ENCODE results near the gene SUV39H1.

The SUV39H1 gene

DNA sequence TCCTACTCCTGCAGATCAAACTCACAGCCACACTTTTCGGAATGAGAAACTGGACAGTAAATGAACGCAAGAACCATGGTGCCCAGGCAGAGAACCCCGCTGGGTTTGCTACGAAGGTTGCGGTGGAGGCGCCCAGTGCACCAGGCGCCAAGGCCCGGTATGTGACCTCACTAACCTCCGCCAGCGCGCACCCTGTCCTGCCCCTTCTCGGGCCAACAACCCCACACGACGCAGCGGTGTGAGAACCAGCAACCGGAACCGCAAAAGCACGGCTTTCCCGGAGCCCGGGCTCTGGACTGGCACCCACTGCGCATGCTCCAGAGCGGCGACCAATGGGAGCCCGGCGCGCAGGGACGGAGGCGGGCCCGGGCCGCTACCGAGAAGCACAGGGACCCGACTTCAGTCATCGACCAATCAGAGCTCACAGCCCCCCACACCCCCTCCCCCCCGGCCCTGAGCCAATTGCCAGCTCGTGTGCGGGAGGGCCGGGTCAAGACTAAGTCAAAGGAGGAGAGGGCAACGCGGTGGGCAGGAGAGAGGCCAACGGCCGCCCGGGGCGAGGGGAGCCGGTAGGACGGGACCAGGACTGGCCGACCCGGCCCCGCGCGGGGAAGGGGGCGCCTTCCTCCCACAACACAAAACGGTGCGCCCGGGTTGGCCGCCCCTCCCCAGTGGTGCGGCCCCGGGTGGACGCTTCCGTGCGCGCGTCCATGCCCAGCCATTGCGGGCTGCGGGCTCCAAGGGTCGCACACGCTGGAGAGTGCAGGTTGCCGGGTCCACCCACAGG, 20.2 kb upstream of the SUV39H1 start (continued):
- TF ChIP-seq MZF1 (tag by site-specific recombination; IDR thresholded peaks at IDR 0.05; ENCODE audit: borderline replicate concordance) (no peak), ZNF501 (tag by site-specific recombination; IDR thresholded peaks at IDR 0.05) (0 out of 2 replicates have a peak, but pooled peaks have one; percentile 38), ZSCAN23 (tag by site-specific recombination; IDR thresholded peaks at IDR 0.05) (no peak), YY2 (tag by site-specific recombination; IDR thresholded peaks at IDR 0.05) (peak; percentile 36; the same call in 1 of the 2 replicates), ZNF202 (tag by site-specific recombination; IDR thresholded peaks at IDR 0.05; ENCODE audit: borderline replicate concordance) (no peak), ZNF747 (tag by site-specific recombination; IDR thresholded peaks at IDR 0.05) (no peak), ZNF837 (tag by site-specific recombination; IDR thresholded peaks at IDR 0.05) (no peak), ZNF558 (tag by site-specific recombination; IDR thresholded peaks at IDR 0.05) (no peak), ZNF776 (tag by site-specific recombination; IDR thresholded peaks at IDR 0.05; ENCODE audit: borderline replicate concordance) (no peak), ZNF792 (tag by site-specific recombination; IDR thresholded peaks at IDR 0.05) (no peak), ZBTB7A (tag by site-specific recombination; IDR thresholded peaks at IDR 0.05; ENCODE audit: low read depth) (no peak), KLF1 (tag by site-specific recombination; IDR thresholded peaks at IDR 0.05) (no peak; the same call in 1 of the 2 replicates)
- TF ChIP-seq, protein P1, sequence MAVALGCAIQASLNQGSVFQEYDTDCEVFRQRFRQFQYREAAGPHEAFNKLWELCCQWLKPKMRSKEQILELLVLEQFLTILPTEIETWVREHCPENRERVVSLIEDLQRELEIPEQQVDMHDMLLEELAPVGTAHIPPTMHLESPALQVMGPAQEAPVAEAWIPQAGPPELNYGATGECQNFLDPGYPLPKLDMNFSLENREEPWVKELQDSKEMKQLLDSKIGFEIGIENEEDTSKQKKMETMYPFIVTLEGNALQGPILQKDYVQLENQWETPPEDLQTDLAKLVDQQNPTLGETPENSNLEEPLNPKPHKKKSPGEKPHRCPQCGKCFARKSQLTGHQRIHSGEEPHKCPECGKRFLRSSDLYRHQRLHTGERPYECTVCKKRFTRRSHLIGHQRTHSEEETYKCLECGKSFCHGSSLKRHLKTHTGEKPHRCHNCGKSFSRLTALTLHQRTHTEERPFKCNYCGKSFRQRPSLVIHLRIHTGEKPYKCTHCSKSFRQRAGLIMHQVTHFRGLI (tag by site-specific recombination; IDR thresholded peaks at IDR 0.05) = peak; percentile 50; the same call in 1 of the 2 replicates
- TF ChIP-seq, protein P2, sequence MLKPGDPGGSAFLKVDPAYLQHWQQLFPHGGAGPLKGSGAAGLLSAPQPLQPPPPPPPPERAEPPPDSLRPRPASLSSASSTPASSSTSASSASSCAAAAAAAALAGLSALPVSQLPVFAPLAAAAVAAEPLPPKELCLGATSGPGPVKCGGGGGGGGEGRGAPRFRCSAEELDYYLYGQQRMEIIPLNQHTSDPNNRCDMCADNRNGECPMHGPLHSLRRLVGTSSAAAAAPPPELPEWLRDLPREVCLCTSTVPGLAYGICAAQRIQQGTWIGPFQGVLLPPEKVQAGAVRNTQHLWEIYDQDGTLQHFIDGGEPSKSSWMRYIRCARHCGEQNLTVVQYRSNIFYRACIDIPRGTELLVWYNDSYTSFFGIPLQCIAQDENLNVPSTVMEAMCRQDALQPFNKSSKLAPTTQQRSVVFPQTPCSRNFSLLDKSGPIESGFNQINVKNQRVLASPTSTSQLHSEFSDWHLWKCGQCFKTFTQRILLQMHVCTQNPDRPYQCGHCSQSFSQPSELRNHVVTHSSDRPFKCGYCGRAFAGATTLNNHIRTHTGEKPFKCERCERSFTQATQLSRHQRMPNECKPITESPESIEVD (tag by site-specific recombination; IDR thresholded peaks at IDR 0.05) = no peak
- TF ChIP-seq, protein P3, sequence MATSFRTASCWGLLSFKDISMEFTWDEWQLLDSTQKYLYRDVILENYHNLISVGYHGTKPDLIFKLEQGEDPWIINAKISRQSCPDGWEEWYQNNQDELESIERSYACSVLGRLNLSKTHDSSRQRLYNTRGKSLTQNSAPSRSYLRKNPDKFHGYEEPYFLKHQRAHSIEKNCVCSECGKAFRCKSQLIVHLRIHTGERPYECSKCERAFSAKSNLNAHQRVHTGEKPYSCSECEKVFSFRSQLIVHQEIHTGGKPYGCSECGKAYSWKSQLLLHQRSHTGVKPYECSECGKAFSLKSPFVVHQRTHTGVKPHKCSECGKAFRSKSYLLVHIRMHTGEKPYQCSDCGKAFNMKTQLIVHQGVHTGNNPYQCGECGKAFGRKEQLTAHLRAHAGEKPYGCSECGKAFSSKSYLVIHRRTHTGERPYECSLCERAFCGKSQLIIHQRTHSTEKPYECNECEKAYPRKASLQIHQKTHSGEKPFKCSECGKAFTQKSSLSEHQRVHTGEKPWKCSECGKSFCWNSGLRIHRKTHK (tag by site-specific recombination; IDR thresholded peaks at IDR 0.05) = no peak
- TF ChIP-seq, protein P4, sequence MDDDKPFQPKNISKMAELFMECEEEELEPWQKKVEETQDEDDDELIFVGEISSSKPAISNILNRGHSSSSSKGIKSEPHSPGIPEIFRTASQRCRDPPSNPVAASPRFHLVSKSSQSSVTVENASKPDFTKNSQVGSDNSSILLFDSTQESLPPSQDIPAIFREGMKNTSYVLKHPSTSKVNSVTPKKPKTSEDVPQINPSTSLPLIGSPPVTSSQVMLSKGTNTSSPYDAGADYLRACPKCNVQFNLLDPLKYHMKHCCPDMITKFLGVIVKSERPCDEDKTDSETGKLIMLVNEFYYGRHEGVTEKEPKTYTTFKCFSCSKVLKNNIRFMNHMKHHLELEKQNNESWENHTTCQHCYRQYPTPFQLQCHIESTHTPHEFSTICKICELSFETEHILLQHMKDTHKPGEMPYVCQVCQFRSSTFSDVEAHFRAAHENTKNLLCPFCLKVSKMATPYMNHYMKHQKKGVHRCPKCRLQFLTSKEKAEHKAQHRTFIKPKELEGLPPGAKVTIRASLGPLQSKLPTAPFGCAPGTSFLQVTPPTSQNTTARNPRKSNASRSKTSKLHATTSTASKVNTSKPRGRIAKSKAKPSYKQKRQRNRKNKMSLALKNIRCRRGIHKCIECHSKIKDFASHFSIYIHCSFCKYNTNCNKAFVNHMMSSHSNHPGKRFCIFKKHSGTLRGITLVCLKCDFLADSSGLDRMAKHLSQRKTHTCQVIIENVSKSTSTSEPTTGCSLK (tag by site-specific recombination; IDR thresholded peaks at IDR 0.05) = no peak
- TF ChIP-seq, protein P5, sequence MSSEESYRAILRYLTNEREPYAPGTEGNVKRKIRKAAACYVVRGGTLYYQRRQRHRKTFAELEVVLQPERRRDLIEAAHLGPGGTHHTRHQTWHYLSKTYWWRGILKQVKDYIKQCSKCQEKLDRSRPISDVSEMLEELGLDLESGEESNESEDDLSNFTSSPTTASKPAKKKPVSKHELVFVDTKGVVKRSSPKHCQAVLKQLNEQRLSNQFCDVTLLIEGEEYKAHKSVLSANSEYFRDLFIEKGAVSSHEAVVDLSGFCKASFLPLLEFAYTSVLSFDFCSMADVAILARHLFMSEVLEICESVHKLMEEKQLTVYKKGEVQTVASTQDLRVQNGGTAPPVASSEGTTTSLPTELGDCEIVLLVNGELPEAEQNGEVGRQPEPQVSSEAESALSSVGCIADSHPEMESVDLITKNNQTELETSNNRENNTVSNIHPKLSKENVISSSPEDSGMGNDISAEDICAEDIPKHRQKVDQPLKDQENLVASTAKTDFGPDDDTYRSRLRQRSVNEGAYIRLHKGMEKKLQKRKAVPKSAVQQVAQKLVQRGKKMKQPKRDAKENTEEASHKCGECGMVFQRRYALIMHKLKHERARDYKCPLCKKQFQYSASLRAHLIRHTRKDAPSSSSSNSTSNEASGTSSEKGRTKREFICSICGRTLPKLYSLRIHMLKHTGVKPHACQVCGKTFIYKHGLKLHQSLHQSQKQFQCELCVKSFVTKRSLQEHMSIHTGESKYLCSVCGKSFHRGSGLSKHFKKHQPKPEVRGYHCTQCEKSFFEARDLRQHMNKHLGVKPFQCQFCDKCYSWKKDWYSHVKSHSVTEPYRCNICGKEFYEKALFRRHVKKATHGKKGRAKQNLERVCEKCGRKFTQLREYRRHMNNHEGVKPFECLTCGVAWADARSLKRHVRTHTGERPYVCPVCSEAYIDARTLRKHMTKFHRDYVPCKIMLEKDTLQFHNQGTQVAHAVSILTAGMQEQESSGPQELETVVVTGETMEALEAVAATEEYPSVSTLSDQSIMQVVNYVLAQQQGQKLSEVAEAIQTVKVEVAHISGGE (tag by site-specific recombination; conservative IDR thresholded peaks at IDR 0.05; ENCODE audit: low read depth) = peak; percentile 83
- TF ChIP-seq, protein P6, sequence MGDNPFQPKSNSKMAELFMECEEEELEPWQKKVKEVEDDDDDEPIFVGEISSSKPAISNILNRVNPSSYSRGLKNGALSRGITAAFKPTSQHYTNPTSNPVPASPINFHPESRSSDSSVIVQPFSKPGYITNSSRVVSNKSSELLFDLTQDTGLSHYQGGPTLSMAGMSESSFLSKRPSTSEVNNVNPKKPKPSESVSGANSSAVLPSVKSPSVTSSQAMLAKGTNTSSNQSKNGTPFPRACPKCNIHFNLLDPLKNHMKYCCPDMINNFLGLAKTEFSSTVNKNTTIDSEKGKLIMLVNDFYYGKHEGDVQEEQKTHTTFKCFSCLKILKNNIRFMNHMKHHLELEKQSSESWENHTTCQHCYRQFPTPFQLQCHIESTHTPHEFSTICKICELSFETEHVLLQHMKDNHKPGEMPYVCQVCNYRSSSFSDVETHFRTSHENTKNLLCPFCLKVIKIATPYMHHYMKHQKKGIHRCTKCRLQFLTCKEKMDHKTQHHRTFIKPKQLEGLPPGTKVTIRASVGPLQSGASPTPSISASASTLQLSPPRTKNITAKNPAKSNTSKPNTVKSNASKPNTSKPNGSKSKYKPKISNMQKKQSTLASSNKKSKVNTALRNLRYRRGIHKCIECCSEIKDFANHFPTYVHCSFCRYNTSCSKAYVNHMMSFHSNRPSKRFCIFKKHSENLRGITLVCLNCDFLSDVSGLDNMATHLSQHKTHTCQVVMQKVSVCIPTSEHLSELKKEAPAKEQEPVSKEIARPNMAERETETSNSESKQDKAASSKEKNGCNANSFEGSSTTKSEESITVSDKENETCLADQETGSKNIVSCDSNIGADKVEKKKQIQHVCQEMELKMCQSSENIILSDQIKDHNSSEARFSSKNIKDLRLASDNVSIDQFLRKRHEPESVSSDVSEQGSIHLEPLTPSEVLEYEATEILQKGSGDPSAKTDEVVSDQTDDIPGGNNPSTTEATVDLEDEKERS (tag by site-specific recombination; IDR thresholded peaks at IDR 0.05) = no peak
- TF ChIP-seq, protein P7, sequence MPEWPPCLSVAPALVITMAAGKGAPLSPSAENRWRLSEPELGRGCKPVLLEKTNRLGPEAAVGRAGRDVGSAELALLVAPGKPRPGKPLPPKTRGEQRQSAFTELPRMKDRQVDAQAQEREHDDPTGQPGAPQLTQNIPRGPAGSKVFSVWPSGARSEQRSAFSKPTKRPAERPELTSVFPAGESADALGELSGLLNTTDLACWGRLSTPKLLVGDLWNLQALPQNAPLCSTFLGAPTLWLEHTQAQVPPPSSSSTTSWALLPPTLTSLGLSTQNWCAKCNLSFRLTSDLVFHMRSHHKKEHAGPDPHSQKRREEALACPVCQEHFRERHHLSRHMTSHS (tag by site-specific recombination; IDR thresholded peaks at IDR 0.05) = no peak
- TF ChIP-seq, protein P8, sequence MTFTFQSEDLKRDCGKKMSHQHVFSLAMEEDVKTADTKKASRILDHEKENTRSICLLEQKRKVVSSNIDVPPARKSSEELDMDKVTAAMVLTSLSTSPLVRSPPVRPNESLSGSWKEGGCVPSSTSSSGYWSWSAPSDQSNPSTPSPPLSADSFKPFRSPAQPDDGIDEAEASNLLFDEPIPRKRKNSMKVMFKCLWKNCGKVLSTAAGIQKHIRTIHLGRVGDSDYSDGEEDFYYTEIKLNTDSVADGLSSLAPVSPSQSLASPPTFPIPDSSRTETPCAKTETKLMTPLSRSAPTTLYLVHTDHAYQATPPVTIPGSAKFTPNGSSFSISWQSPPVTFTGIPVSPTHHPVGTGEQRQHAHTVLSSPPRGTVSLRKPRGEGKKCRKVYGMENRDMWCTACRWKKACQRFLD (tag by site-specific recombination; IDR thresholded peaks at IDR 0.05) = no peak
